HAP-1 (cell line): ENCODE measurements around the gene TMA7B.

Experiments used
- DNase-seq, 2 experiments: peaks; one replicate each; pipeline ENCODE4 v3.0.0-alpha.2; 2016 to 2020; ENCODE audit warnings: low spot score in 2 of 2
- H3K27me3 ChIP-seq: fragments of 250-450 bp; sonication (Bioruptor Pico); 2 replicates; pipeline ENCODE4 v1.5.1; 2020; ENCODE audit warnings: low read depth, mild to moderate bottlenecking, moderate library complexity
- H3K36me3 ChIP-seq: fragments of 250-450 bp; sonication (Bioruptor Pico); replicated peaks from 2 replicates; pipeline ENCODE4 v1.5.1; 2020; ENCODE audit warnings: mild to moderate bottlenecking
- H3K4me1 ChIP-seq: fragments of 250-450 bp; sonication (Bioruptor Pico); 2 replicates; pipeline ENCODE4 v1.5.1; 2020; ENCODE audit warnings: mild to moderate bottlenecking
- H3K4me3 ChIP-seq: fragments of 250-450 bp; sonication (Bioruptor Pico); 2 replicates; pipeline ENCODE4 v1.5.1; 2020; ENCODE audit warnings: mild to moderate bottlenecking, moderate library complexity
- H3K9me3 ChIP-seq: fragments of 250-450 bp; sonication (Bioruptor Pico); 2 replicates; pipeline ENCODE4 v1.5.1; 2020; ENCODE audit warnings: mild to moderate bottlenecking, moderate library complexity
- in situ Hi-C: fragments of 300-500 bp; cut with MboI; formaldehyde crosslinking; loops from 3 replicates; pipeline ENCODE4 v1.14.3; 2020; ENCODE audit warnings: low sequenced_read_pairs, inconsistent platforms, mixed read lengths

Gene TMA7B

GRCh38 chr22:39925909-39926679, 34.1 kb upstream of the TMA7B start:
- Histone ChIP-seq H3K4me3 (no peak overlapping the region), H3K27me3 (no peaks in the 10 kb centered on the region), H3K4me1 (no peaks in the 10 kb centered on the region; the same call in 1 of the 2 replicates), H3K36me3 (no peaks in the 10 kb centered on the region), H3K9me3 (no peaks in the 10 kb centered on the region)
- DNase-seq = no peak
- in situ Hi-C loops = no loop called here

- Histone ChIP-seq H3K27me3 (no peaks in the 10 kb centered on the region), H3K4me3 (no peak overlapping the region), H3K4me1 (no peaks in the 10 kb centered on the region; the same call in 1 of the 2 replicates), H3K36me3 (no peaks in the 10 kb centered on the region), H3K9me3 (no peaks in the 10 kb centered on the region)
- no peak for DNase-seq
- in situ Hi-C loops = no loop called here
Observed at GRCh38 chr22:39926753-39927152, 33.4 kb upstream of the TMA7B start.

- no peaks in the 10 kb centered on the region; the same call in 1 of the 2 replicates for H3K4me1 ChIP-seq
- no peaks in the 10 kb centered on the region for H3K9me3 ChIP-seq
- no peaks in the 10 kb centered on the region for H3K27me3 ChIP-seq
- no peaks in the 10 kb centered on the region for H3K36me3 ChIP-seq
- no peak overlapping the region for H3K4me3 ChIP-seq
- in situ Hi-C loops = no loop called here
- DNase-seq = peak in 1 of 2 experiments; percentile 32
Observed at GRCh38 chr22:39927544-39927943, 32.7 kb upstream of the TMA7B start.

- no peaks in the 10 kb centered on the region for H3K9me3 ChIP-seq
- in situ Hi-C loops = no loop called here
- no peaks in the 10 kb centered on the region for H3K27me3 ChIP-seq
- H3K4me1 ChIP-seq = no peaks in the 10 kb centered on the region; the same call in 1 of the 2 replicates
- H3K4me3 ChIP-seq = no peak overlapping the region
- no peak for DNase-seq
- no peaks in the 10 kb centered on the region for H3K36me3 ChIP-seq
Observed at GRCh38 chr22:39928536-39929520, 31.4 kb upstream of the TMA7B start.

GRCh38 chr22:39931251-39931650, 28.9 kb upstream of the TMA7B start:
- Histone ChIP-seq H3K27me3 (no peaks in the 10 kb centered on the region), H3K9me3 (no peaks in the 10 kb centered on the region), H3K4me3 (no peak overlapping the region), H3K4me1 (peaks cover 13% of the 10 kb centered on the region), H3K36me3 (no peaks in the 10 kb centered on the region)
- in situ Hi-C loops = no loop called here
- no peak for DNase-seq

GRCh38 chr22:39932166-39932565, 28.0 kb upstream of the TMA7B start:
- in situ Hi-C loops = no loop called here

GRCh38 chr22:39932918-39933649, 27.1 kb upstream of the TMA7B start:
- H3K4me3 ChIP-seq = no peak overlapping the region
- H3K4me1 ChIP-seq = peaks cover 13% of the 10 kb centered on the region
- DNase-seq = peak in 1 of 2 experiments; percentile 70
- H3K9me3 ChIP-seq = no peaks in the 10 kb centered on the region
- in situ Hi-C loops = no loop called here
- H3K36me3 ChIP-seq = no peaks in the 10 kb centered on the region
- no peaks in the 10 kb centered on the region for H3K27me3 ChIP-seq

More at GRCh38 chr22:39932166-39932565, 28.0 kb upstream of the TMA7B start:
- H3K27me3 ChIP-seq = no peaks in the 10 kb centered on the region
- no peaks in the 10 kb centered on the region for H3K36me3 ChIP-seq
- peaks cover 13% of the 10 kb centered on the region for H3K4me1 ChIP-seq
- no peak for DNase-seq
- no peaks in the 10 kb centered on the region for H3K9me3 ChIP-seq
- no peak overlapping the region for H3K4me3 ChIP-seq

- DNase-seq = no peak
- H3K36me3 ChIP-seq = no peaks in the 10 kb centered on the region
- H3K4me1 ChIP-seq = peaks cover 13% of the 10 kb centered on the region
- H3K9me3 ChIP-seq = no peaks in the 10 kb centered on the region
- in situ Hi-C loops = no loop called here
- H3K27me3 ChIP-seq = no peaks in the 10 kb centered on the region
- no peak overlapping the region for H3K4me3 ChIP-seq
Observed at GRCh38 chr22:39933741-39934140, 26.5 kb upstream of the TMA7B start.

GRCh38 chr22:39935116-39935515, 25.1 kb upstream of the TMA7B start:
- in situ Hi-C loops = no loop called here
- DNase-seq = peak; percentile 51 to 59
- H3K27me3 ChIP-seq = no peaks in the 10 kb centered on the region
- no peaks in the 10 kb centered on the region for H3K36me3 ChIP-seq
- peaks cover 13% of the 10 kb centered on the region for H3K4me1 ChIP-seq
- no peak overlapping the region for H3K4me3 ChIP-seq
- no peaks in the 10 kb centered on the region for H3K9me3 ChIP-seq

- Histone ChIP-seq H3K4me3 (no peak overlapping the region), H3K27me3 (no peaks in the 10 kb centered on the region), H3K36me3 (no peaks in the 10 kb centered on the region), H3K4me1 (peaks cover 13% of the 10 kb centered on the region), H3K9me3 (no peaks in the 10 kb centered on the region)
- DNase-seq = no peak
- in situ Hi-C loops = no loop called here
Observed at GRCh38 chr22:39935612-39936011, 24.6 kb upstream of the TMA7B start.

GRCh38 chr22:39936523-39937145, 23.6 kb upstream of the TMA7B start:
- no peaks in the 10 kb centered on the region for H3K9me3 ChIP-seq
- peaks cover 13% of the 10 kb centered on the region for H3K4me1 ChIP-seq
- H3K36me3 ChIP-seq = no peaks in the 10 kb centered on the region
- H3K27me3 ChIP-seq = no peaks in the 10 kb centered on the region
- no peak overlapping the region for H3K4me3 ChIP-seq
- no peak for DNase-seq
- in situ Hi-C loops = no loop called here

GRCh38 chr22:39937906-39938305, 22.3 kb upstream of the TMA7B start:
- H3K9me3 ChIP-seq = no peaks in the 10 kb centered on the region
- peaks cover 13% of the 10 kb centered on the region for H3K4me1 ChIP-seq
- no peak for DNase-seq
- no peak overlapping the region for H3K4me3 ChIP-seq
- no peaks in the 10 kb centered on the region for H3K36me3 ChIP-seq
- in situ Hi-C loops = no loop called here
- H3K27me3 ChIP-seq = no peaks in the 10 kb centered on the region

- no peaks in the 10 kb centered on the region for H3K36me3 ChIP-seq
- no peak overlapping the region for H3K4me3 ChIP-seq
- in situ Hi-C loops = no loop called here
- H3K4me1 ChIP-seq = peaks cover 13% of the 10 kb centered on the region
- H3K9me3 ChIP-seq = no peaks in the 10 kb centered on the region
- DNase-seq = no peak
- no peaks in the 10 kb centered on the region for H3K27me3 ChIP-seq
Observed at GRCh38 chr22:39938509-39939111, 21.6 kb upstream of the TMA7B start.
